KMS-11 (cell line): ENCODE data around the gene TCF21.

Experiments
- H2AFZ ChIP-seq: fragments of 200-600 bp; sonication (generic); 2 replicates; pipeline ENCODE4 v1.6.1; 2016; ENCODE audit warnings: antibody characterized with exemption, mixed run types, low read depth
- H3K27ac ChIP-seq: fragments of 200-600 bp; sonication (generic); 2 replicates; pipeline ENCODE4 v1.6.1; 2016; ENCODE audit warnings: mild to moderate bottlenecking, mixed run types
- H3K27me3 ChIP-seq: fragments of 200-600 bp; sonication (generic); 2 replicates; pipeline ENCODE4 v1.6.1; 2017; ENCODE audit warnings: mild to moderate bottlenecking, low read depth, mixed run types, moderate library complexity; ENCODE audit not compliant: insufficient read depth
- H3K36me3 ChIP-seq: fragments of 200-600 bp; sonication (generic); 2 replicates; pipeline ENCODE4 v1.6.1; 2017; ENCODE audit warnings: mild to moderate bottlenecking, mixed run types; ENCODE audit not compliant: insufficient read depth
- H3K4me1 ChIP-seq: fragments of 200-600 bp; sonication (generic); 2 replicates; pipeline ENCODE4 v1.6.1; 2016; ENCODE audit warnings: mild to moderate bottlenecking, low read depth, mixed run types; ENCODE audit not compliant: poor library complexity, severe bottlenecking
- H3K4me2 ChIP-seq: fragments of 200-600 bp; sonication (generic); 2 replicates; pipeline ENCODE4 v1.7.0; 2016; ENCODE audit warnings: mild to moderate bottlenecking, mixed run types
- H3K4me3 ChIP-seq: fragments of 200-600 bp; sonication (generic); IDR thresholded peaks from 2 replicates; pipeline ENCODE4 v1.6.1; 2017; ENCODE audit warnings: low read depth, low read length, mixed read lengths; ENCODE audit not compliant: insufficient read depth
- H3K79me2 ChIP-seq: fragments of 200-600 bp; sonication (generic); 2 replicates; pipeline ENCODE4 v1.6.1; 2016; ENCODE audit warnings: low read depth, mixed run types; ENCODE audit not compliant: insufficient read depth
- H3K9ac ChIP-seq: fragments of 200-600 bp; sonication (generic); 2 replicates; pipeline ENCODE4 v1.6.1; 2016; ENCODE audit warnings: mild to moderate bottlenecking, mixed run types
- H4K20me1 ChIP-seq: fragments of 200-600 bp; sonication (generic); 2 replicates; pipeline ENCODE4 v1.6.1; 2016; ENCODE audit warnings: mild to moderate bottlenecking, mixed run types; ENCODE audit not compliant: insufficient read depth
- CTCF ChIP-seq: fragments of 200-600 bp; sonication (generic); conservative IDR thresholded peaks from 2 replicates; pipeline ENCODE4 v1.6.1; 2017; ENCODE audit warnings: low read depth, mild to moderate bottlenecking, antibody characterized with exemption, low read length, moderate library complexity, mixed read lengths

The TCF21 gene

GRCh38 chr6:133871131-133871530, 17.8 kb upstream of the TCF21 start:
- no peaks in the 10 kb centered on the region for H4K20me1 ChIP-seq
- TF ChIP-seq CTCF = no peak
- no peak overlapping the region for H3K4me2 ChIP-seq
- H3K27ac ChIP-seq = no peak overlapping the region
- H3K79me2 ChIP-seq = no peaks in the 10 kb centered on the region
- H3K27me3 ChIP-seq = no peaks in the 10 kb centered on the region
- no peak overlapping the region for H2AFZ ChIP-seq
- H3K36me3 ChIP-seq = no peaks in the 10 kb centered on the region
- H3K4me1 ChIP-seq = no peaks in the 10 kb centered on the region
- H3K9ac ChIP-seq = no peak overlapping the region
- no peak overlapping the region for H3K4me3 ChIP-seq

GRCh38 chr6:133873538-133873937, 15.4 kb upstream of the TCF21 start:
- Histone ChIP-seq H3K36me3 (no peaks in the 10 kb centered on the region), H4K20me1 (no peaks in the 10 kb centered on the region), H3K4me2 (no peak overlapping the region), H3K79me2 (no peaks in the 10 kb centered on the region), H3K4me1 (no peaks in the 10 kb centered on the region), H2AFZ (no peak overlapping the region), H3K27me3 (no peaks in the 10 kb centered on the region), H3K9ac (no peak overlapping the region), H3K27ac (no peak overlapping the region), H3K4me3 (no peak overlapping the region)
- no peak for TF ChIP-seq CTCF

GRCh38 chr6:133877116-133877515, 11.8 kb upstream of the TCF21 start:
- Histone ChIP-seq H3K27ac (no peak overlapping the region), H3K4me1 (no peaks in the 10 kb centered on the region), H3K4me2 (no peak overlapping the region), H3K27me3 (no peaks in the 10 kb centered on the region), H3K9ac (no peak overlapping the region), H3K79me2 (no peaks in the 10 kb centered on the region), H2AFZ (no peak overlapping the region), H4K20me1 (no peaks in the 10 kb centered on the region), H3K36me3 (no peaks in the 10 kb centered on the region), H3K4me3 (no peak overlapping the region)
- no peak for TF ChIP-seq CTCF

DNA sequence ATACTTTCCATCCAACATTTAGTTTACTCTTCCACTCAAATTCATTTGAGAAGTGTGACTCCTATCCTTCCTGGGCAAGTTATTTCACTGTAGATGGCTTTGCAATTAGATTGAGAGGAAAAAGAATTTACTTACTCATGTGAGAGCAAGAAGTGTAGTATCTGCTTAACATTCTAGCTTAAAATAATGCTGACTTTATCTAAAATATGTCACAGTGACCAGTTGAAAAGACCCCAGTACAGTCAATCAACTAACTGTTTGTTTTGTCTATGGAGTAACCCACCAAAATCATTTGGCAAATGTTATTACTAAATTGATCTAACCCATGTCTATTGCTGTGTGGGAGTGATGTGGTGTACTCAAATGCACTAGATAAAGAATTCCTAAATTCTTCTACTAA, 8.9 kb upstream of the TCF21 start:
- no peak overlapping the region for H3K4me3 ChIP-seq
- TF ChIP-seq CTCF = no peak
- no peaks in the 10 kb centered on the region for H3K4me1 ChIP-seq
- H3K4me2 ChIP-seq = no peak overlapping the region
- no peaks in the 10 kb centered on the region for H3K36me3 ChIP-seq
- no peaks in the 10 kb centered on the region for H3K27me3 ChIP-seq
- H2AFZ ChIP-seq = no peak overlapping the region
- H3K27ac ChIP-seq = no peak overlapping the region
- H3K9ac ChIP-seq = no peak overlapping the region
- no peaks in the 10 kb centered on the region for H3K79me2 ChIP-seq
- H4K20me1 ChIP-seq = no peaks in the 10 kb centered on the region

GRCh38 chr6:133880896-133881295, 8.0 kb upstream of the TCF21 start:
- H3K27ac ChIP-seq = no peak overlapping the region
- H3K36me3 ChIP-seq = no peaks in the 10 kb centered on the region
- H3K79me2 ChIP-seq = no peaks in the 10 kb centered on the region
- H4K20me1 ChIP-seq = no peaks in the 10 kb centered on the region
- no peak overlapping the region for H3K4me3 ChIP-seq
- no peak overlapping the region for H2AFZ ChIP-seq
- no peak overlapping the region for H3K4me2 ChIP-seq
- no peak for TF ChIP-seq CTCF
- H3K9ac ChIP-seq = no peak overlapping the region
- H3K27me3 ChIP-seq = no peaks in the 10 kb centered on the region
- no peaks in the 10 kb centered on the region for H3K4me1 ChIP-seq
